ENCODE measurements around the gene LPCAT4. TPM values are rescaled to one million over a fixed set of nuclear protein-coding genes. Genes with fewer than 3 reads are reported as not detected.

The LPCAT4 gene
- total and polyA plus RNA-seq, 2 of the 8 experiments (the other 6 are each of a cell fraction or from before 2014, with no cell fraction given), result 69.3 to 109 TPM

GRCh38 chr15:34342737-34343575 is 24.0 kb downstream of the LPCAT4 start, which contains the start of the genes NOP10 and NUTM1:
Gene NOP10 (minus strand): TSS chr15:34343136. CDS start chr15:34343073, 63 bp downstream.
Gene NUTM1 (plus strand): TSS chr15:34343315. CDS start chr15:34343697, 382 bp downstream.
- no peak within 1 kb of the TSS for H3K4ac ChIP-seq (replicated peaks; ENCODE audit: insufficient read length, low read depth, low read length)
- peak within 1 kb of the TSS; percentile 85 for H4K5ac ChIP-seq (ENCODE audit: insufficient read length, low read depth, low read length)
- H4K8ac ChIP-seq (ENCODE audit: extremely low read depth, insufficient read depth, low read length), result peak within 1 kb of the TSS; percentile 86
- no peaks in the 10 kb centered on the region; the same call in 1 of the 2 replicates for H3K23me2 ChIP-seq (ENCODE audit: low read depth, low read length)
- H3K18ac ChIP-seq (ENCODE audit: extremely low read depth, low read length), result peak within 1 kb of the TSS; percentile 82
- FAIRE-seq (peak; percentile 66), DNase-seq (ENCODE audit: low read depth in 1 of 2, low spot score in 2 of 2) (peak; percentile 98 to 99)
- H2BK5ac ChIP-seq (ENCODE audit: low read depth, low read length), result peak within 1 kb of the TSS; percentile 85; the same call in 1 of the 2 replicates
- peak within 1 kb of the TSS; percentile 33; the same call in 1 of the 2 replicates for H2BK15ac ChIP-seq (ENCODE audit: low read length)
- peaks cover 4 to 11% (median 8%) of the 10 kb centered on the region in 4 experiments; a peak in 6 of 7 replicates for H3K4me1 ChIP-seq (replicated peaks in 1 of 4; ENCODE audit: control insufficient read depth in 3 of 4, insufficient read depth in 4 of 4, low read length in 3 of 4)
- H2AK5ac ChIP-seq (ENCODE audit: low read depth, low read length), result no peak within 1 kb of the TSS
- H2AFZ ChIP-seq (ENCODE audit: low read length), result peak within 1 kb of the TSS; percentile 100
- ChIA-PET CTCF (ENCODE audit: partially characterized antibody) (interaction anchor here (0.6 to 3.4 kb wide), 8 partner anchors 11 to 513 kb away, joined by 3 to 34 read pairs (median 5); partner anchors contain the start of gene LPCAT4), POLR2A (ENCODE audit: partially characterized antibody) (interaction anchor here (0.5 to 1.9 kb wide), 10 partner anchors 9 to 312 kb away, joined by 3 to 17 read pairs (median 4); partner anchors contain the start of gene LPCAT4)
- peaks cover 2 to 13% (median 6%) of the 10 kb centered on the region in 4 experiments; a peak in 5 of 8 replicates for H3K36me3 ChIP-seq (ENCODE audit: control insufficient read depth in 2 of 4, insufficient read depth in 4 of 4, low read length in 3 of 4)
- peak within 1 kb of the TSS; percentile 88 for H3K27ac ChIP-seq (ENCODE audit: low read depth, low read length)
- H3K56ac ChIP-seq (replicated peaks; ENCODE audit: insufficient read length, low read depth, low read length), result peak within 1 kb of the TSS; percentile 37
- peak within 1 kb of the TSS; percentile 80 to 93 (median 83) for H3K9ac ChIP-seq (replicated peaks in 1 of 4; ENCODE audit: extremely low read depth in 1 of 4, low read depth in 3 of 4, low read length in 3 of 4)
- H3K4me2 ChIP-seq (ENCODE audit: insufficient read depth in 1 of 2, low read depth in 2 of 2, low read length in 2 of 2), result peak within 1 kb of the TSS; percentile 20 to 73
- peaks cover 4% of the 10 kb centered on the region; the same call in 1 of the 2 replicates for H3K79me1 ChIP-seq (ENCODE audit: low read depth, low read length)
- no peak within 1 kb of the TSS for H3K23ac ChIP-seq (ENCODE audit: insufficient read length)
- WGBS, 2 experiments (ENCODE audit: extremely low coverage in 1 of 2, insufficient coverage in 1 of 2, insufficient read length in 1 of 2, insufficient replicate concordance in 2 of 2, low coverage in 1 of 2, low lambda C conversion rate in 2 of 2, missing lambda C conversion rate in 1 of 2), result 2% methylated on average over 38 of the region's 38 CpGs; no CpG with 5 or more reads in 1 of the 2 experiments
- no peak within 1 kb of the TSS for H3K14ac ChIP-seq (ENCODE audit: insufficient read length)
- H3K4me3 ChIP-seq (ENCODE audit: extremely low read depth in 1 of 4, insufficient read depth in 2 of 4, low read depth in 3 of 4, low read length in 4 of 4), result peak within 1 kb of the TSS; percentile 86 to 94 (median 92)
- H2BK120ac ChIP-seq (replicated peaks; ENCODE audit: low read depth, low read length), result no peak within 1 kb of the TSS
- H4K91ac ChIP-seq (replicated peaks; ENCODE audit: insufficient read length, low read length), result peak within 1 kb of the TSS; percentile 15
- H2BK12ac ChIP-seq (ENCODE audit: low read depth, low read length), result peak within 1 kb of the TSS; percentile 55; the same call in 1 of the 2 replicates
- H3K9me3 ChIP-seq (ENCODE audit: insufficient read depth in 2 of 2, low read depth in 1 of 2, low read length in 1 of 2), result no peaks in the 10 kb centered on the region
- no peaks in the 10 kb centered on the region for H3K27me3 ChIP-seq (replicated peaks in 1 of 4; ENCODE audit: control insufficient read depth in 3 of 4, extremely low read depth in 1 of 4, insufficient read depth in 3 of 4, low read length in 3 of 4)
- H4K20me1 ChIP-seq (replicated peaks in 1 of 2; ENCODE audit: control insufficient read depth in 1 of 2, insufficient read depth in 2 of 2, low read length in 2 of 2), result no peaks in the 10 kb centered on the region
- peaks cover 0 to 20% of the 10 kb centered on the region in 2 experiments; a peak in 3 of 4 replicates for H3K79me2 ChIP-seq (ENCODE audit: control insufficient read depth in 1 of 2, insufficient read depth in 2 of 2, low read length in 2 of 2)
- H2BK20ac ChIP-seq (ENCODE audit: low read length), result no peak within 1 kb of the TSS
- TF ChIP-seq ATF3 (IDR thresholded peaks at IDR 0.05; ENCODE audit: insufficient read depth, low read depth, low read length) (peak; percentile 85), CTCF (IDR thresholded peaks at IDR 0.05; ENCODE audit: control extremely low read depth in 1 of 3, insufficient read depth in 1 of 3, low read depth in 1 of 3, low read length in 3 of 3) (peak; percentile 77 to 99 (median 87)), RAD21 (IDR thresholded peaks at IDR 0.05 in 1 of 2, conservative IDR thresholded peaks at IDR 0.05 in 1 of 2; ENCODE audit: low read depth in 2 of 2, low read length in 2 of 2) (peak; percentile 80 to 84), NANOG (IDR thresholded peaks at IDR 0.05; ENCODE audit: insufficient read depth, low read depth, low read length, poor library complexity, severe bottlenecking) (peak; percentile 34), YY1 (IDR thresholded peaks at IDR 0.05; ENCODE audit: low read depth, low read length) (peak; percentile 50; the same call in 1 of the 2 replicates), TAF1 (IDR thresholded peaks at IDR 0.05; ENCODE audit: low read depth, low read length) (peak; percentile 73)

Measured in H1 (cell line).